B cell (primary cell): ENCODE results near the gene ASTL.

Experiments
- EZH2 ChIP-seq: IDR thresholded peaks from 2 replicates; pipeline ENCODE4 v1.6.1; 2012; ENCODE audit warnings: borderline replicate concordance, low read depth, mild to moderate bottlenecking, moderate library complexity, low read length; ENCODE audit not compliant: insufficient read depth, poor library complexity, severe bottlenecking
- TF ChIP-seq, protein P1 (sequence below): fragments of 200-600 bp; IDR thresholded peaks from one replicate; pipeline ENCODE4 v1.8.0; 2022; ENCODE audit warnings: antibody characterized with exemption, mild to moderate bottlenecking

DNA sequence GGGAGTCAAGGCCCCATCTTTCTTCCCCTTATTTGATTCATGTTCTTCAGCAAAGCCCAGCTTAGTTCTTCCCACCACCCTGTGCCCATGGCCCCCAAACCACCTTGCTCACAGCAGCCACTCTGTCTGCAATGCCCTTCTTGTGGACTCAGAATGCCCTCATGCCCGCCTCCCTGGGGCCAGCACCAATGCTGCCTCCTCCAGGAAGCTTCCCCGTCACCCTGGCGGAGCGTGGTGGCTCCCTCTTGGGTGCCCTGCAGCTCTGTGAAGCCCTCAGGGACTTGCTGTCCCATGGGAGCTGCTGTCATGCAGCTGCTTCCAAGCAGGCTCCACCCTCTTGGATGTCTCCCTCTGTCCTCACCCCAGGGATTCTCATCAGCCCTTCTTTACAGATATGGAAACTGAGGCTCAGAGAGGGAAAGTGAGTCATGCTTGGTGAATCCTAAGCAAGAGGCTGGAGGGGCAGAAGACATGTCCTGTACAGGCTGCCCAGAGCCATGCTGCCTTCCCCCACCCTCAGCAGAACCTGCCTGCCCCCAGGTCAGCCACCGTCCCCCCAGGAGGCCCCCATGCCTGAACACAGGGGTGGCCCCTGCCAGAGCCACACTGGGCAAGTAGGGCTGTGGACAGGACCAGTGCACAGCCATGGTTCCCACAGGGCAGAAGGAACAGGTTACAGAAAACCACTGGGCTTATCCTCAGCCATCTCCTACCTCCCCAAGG, 18.8 kb upstream of the ASTL start:
- TF ChIP-seq, protein P1, sequence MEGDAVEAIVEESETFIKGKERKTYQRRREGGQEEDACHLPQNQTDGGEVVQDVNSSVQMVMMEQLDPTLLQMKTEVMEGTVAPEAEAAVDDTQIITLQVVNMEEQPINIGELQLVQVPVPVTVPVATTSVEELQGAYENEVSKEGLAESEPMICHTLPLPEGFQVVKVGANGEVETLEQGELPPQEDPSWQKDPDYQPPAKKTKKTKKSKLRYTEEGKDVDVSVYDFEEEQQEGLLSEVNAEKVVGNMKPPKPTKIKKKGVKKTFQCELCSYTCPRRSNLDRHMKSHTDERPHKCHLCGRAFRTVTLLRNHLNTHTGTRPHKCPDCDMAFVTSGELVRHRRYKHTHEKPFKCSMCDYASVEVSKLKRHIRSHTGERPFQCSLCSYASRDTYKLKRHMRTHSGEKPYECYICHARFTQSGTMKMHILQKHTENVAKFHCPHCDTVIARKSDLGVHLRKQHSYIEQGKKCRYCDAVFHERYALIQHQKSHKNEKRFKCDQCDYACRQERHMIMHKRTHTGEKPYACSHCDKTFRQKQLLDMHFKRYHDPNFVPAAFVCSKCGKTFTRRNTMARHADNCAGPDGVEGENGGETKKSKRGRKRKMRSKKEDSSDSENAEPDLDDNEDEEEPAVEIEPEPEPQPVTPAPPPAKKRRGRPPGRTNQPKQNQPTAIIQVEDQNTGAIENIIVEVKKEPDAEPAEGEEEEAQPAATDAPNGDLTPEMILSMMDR: no peak
- no peak for TF ChIP-seq EZH2
